ENCODE data around the gene ERC2.

Gene ERC2

GRCh38 chr3:55641964-55642363 is 826.3 kb downstream of the ERC2 start:
- DNase-seq (ENCODE audit: low spot score in 2 of 2) (no peak), ATAC-seq (ENCODE audit: low read depth) (no peak)
- Mint-ChIP-seq H3K4me1 (no peaks in the 10 kb centered on the region), H3K27ac (no peak overlapping the region), H3K4me3 (no peak overlapping the region), H3K9me3 (peaks cover 5% of the 10 kb centered on the region), H3K36me3 (no peaks in the 10 kb centered on the region), H3K27me3 (peaks cover 2% of the 10 kb centered on the region)

GRCh38 chr3:55639896-55640765 is 828.1 kb downstream of the ERC2 start:
- Mint-ChIP-seq H3K9me3 (peaks cover 5% of the 10 kb centered on the region), H3K27me3 (peaks cover 2% of the 10 kb centered on the region), H3K4me1 (no peaks in the 10 kb centered on the region), H3K4me3 (no peak overlapping the region), H3K27ac (no peak overlapping the region), H3K36me3 (no peaks in the 10 kb centered on the region)
- no peak for DNase-seq (ENCODE audit: low spot score in 2 of 2)
- no peak for ATAC-seq (ENCODE audit: low read depth)

- H3K27me3 Mint-ChIP-seq: peaks cover 2% of the 10 kb centered on the region
- H3K36me3 Mint-ChIP-seq: no peaks in the 10 kb centered on the region
- DNase-seq (ENCODE audit: low spot score in 2 of 2) (no peak), ATAC-seq (ENCODE audit: low read depth) (no peak)
- no peak overlapping the region for H3K4me3 Mint-ChIP-seq
- no peaks in the 10 kb centered on the region for H3K4me1 Mint-ChIP-seq
- no peak overlapping the region for H3K27ac Mint-ChIP-seq
- peaks cover 5% of the 10 kb centered on the region for H3K9me3 Mint-ChIP-seq
Observed at GRCh38 chr3:55639143-55639542, 829.1 kb downstream of the ERC2 start.

- Mint-ChIP-seq H3K9me3 (peaks cover 5% of the 10 kb centered on the region), H3K4me1 (no peaks in the 10 kb centered on the region), H3K27me3 (peaks cover 2% of the 10 kb centered on the region), H3K27ac (no peak overlapping the region), H3K36me3 (no peaks in the 10 kb centered on the region), H3K4me3 (no peak overlapping the region)
- no peak for ATAC-seq (ENCODE audit: low read depth)
- no peak for DNase-seq (ENCODE audit: low spot score in 2 of 2)
Observed at GRCh38 chr3:55637906-55638638, 830.2 kb downstream of the ERC2 start.

GRCh38 chr3:55636300-55637195 is 831.7 kb downstream of the ERC2 start:
- H3K36me3 Mint-ChIP-seq: no peaks in the 10 kb centered on the region
- no peaks in the 10 kb centered on the region for H3K27me3 Mint-ChIP-seq
- no peak for ATAC-seq (ENCODE audit: low read depth)
- H3K4me3 Mint-ChIP-seq: no peak overlapping the region
- DNase-seq (ENCODE audit: low spot score in 2 of 2): no peak
- H3K4me1 Mint-ChIP-seq: no peaks in the 10 kb centered on the region
- peaks cover 5% of the 10 kb centered on the region for H3K9me3 Mint-ChIP-seq
- no peak overlapping the region for H3K27ac Mint-ChIP-seq

- Mint-ChIP-seq H3K27ac (no peak overlapping the region), H3K36me3 (no peaks in the 10 kb centered on the region), H3K27me3 (no peaks in the 10 kb centered on the region), H3K9me3 (peaks cover 5% of the 10 kb centered on the region), H3K4me3 (no peak overlapping the region), H3K4me1 (no peaks in the 10 kb centered on the region)
- DNase-seq (ENCODE audit: low spot score in 2 of 2) (no peak), ATAC-seq (ENCODE audit: low read depth) (no peak)
Observed at GRCh38 chr3:55634345-55634744, 833.9 kb downstream of the ERC2 start.

GRCh38 chr3:55633333-55633732 is 834.9 kb downstream of the ERC2 start:
- DNase-seq (ENCODE audit: low spot score in 2 of 2) (no peak), ATAC-seq (ENCODE audit: low read depth) (no peak)
- no peaks in the 10 kb centered on the region for H3K4me1 Mint-ChIP-seq
- H3K9me3 Mint-ChIP-seq: no peaks in the 10 kb centered on the region
- H3K27me3 Mint-ChIP-seq: no peaks in the 10 kb centered on the region
- H3K27ac Mint-ChIP-seq: no peak overlapping the region
- no peak overlapping the region for H3K4me3 Mint-ChIP-seq
- H3K36me3 Mint-ChIP-seq: no peaks in the 10 kb centered on the region

- DNase-seq (ENCODE audit: low spot score in 2 of 2) (no peak), ATAC-seq (ENCODE audit: low read depth) (no peak)
- Mint-ChIP-seq H3K9me3 (no peaks in the 10 kb centered on the region), H3K4me3 (no peak overlapping the region), H3K36me3 (no peaks in the 10 kb centered on the region), H3K27me3 (no peaks in the 10 kb centered on the region), H3K4me1 (no peaks in the 10 kb centered on the region), H3K27ac (no peak overlapping the region)
Observed at GRCh38 chr3:55631766-55632331, 836.4 kb downstream of the ERC2 start.

- Mint-ChIP-seq H3K27ac (no peak overlapping the region), H3K4me3 (no peak overlapping the region), H3K36me3 (no peaks in the 10 kb centered on the region), H3K9me3 (no peaks in the 10 kb centered on the region), H3K4me1 (no peaks in the 10 kb centered on the region), H3K27me3 (no peaks in the 10 kb centered on the region)
- DNase-seq (ENCODE audit: low spot score in 2 of 2): no peak
- no peak for ATAC-seq (ENCODE audit: low read depth)
Observed at GRCh38 chr3:55630921-55631299, 837.4 kb downstream of the ERC2 start.

GRCh38 chr3:55630280-55630920 is 837.9 kb downstream of the ERC2 start:
- Mint-ChIP-seq H3K4me1 (no peaks in the 10 kb centered on the region), H3K27me3 (no peaks in the 10 kb centered on the region), H3K9me3 (no peaks in the 10 kb centered on the region), H3K4me3 (no peak overlapping the region), H3K27ac (no peak overlapping the region), H3K36me3 (no peaks in the 10 kb centered on the region)
- no peak for ATAC-seq (ENCODE audit: low read depth)
- no peak for DNase-seq (ENCODE audit: low spot score in 2 of 2)

- H3K9me3 Mint-ChIP-seq: no peaks in the 10 kb centered on the region
- H3K27me3 Mint-ChIP-seq: no peaks in the 10 kb centered on the region
- H3K36me3 Mint-ChIP-seq: no peaks in the 10 kb centered on the region
- H3K4me1 Mint-ChIP-seq: no peaks in the 10 kb centered on the region
- DNase-seq (ENCODE audit: low spot score in 2 of 2): no peak
- no peak overlapping the region for H3K4me3 Mint-ChIP-seq
- no peak overlapping the region for H3K27ac Mint-ChIP-seq
- ATAC-seq (ENCODE audit: low read depth): no peak
Observed at GRCh38 chr3:55629432-55629831, 838.8 kb downstream of the ERC2 start.

- H3K27ac Mint-ChIP-seq: no peak overlapping the region
- no peaks in the 10 kb centered on the region for H3K27me3 Mint-ChIP-seq
- H3K4me3 Mint-ChIP-seq: no peak overlapping the region
- no peaks in the 10 kb centered on the region for H3K36me3 Mint-ChIP-seq
- H3K4me1 Mint-ChIP-seq: no peaks in the 10 kb centered on the region
- ATAC-seq (ENCODE audit: low read depth) (no peak), DNase-seq (ENCODE audit: low spot score in 2 of 2) (no peak)
- H3K9me3 Mint-ChIP-seq: peaks cover 2% of the 10 kb centered on the region
Observed at GRCh38 chr3:55626279-55626665, 842.0 kb downstream of the ERC2 start.

GRCh38 chr3:55624238-55624637 is 844.0 kb downstream of the ERC2 start:
- Mint-ChIP-seq H3K4me3 (no peak overlapping the region), H3K9me3 (peaks cover 2% of the 10 kb centered on the region), H3K36me3 (no peaks in the 10 kb centered on the region), H3K27ac (no peak overlapping the region), H3K4me1 (no peaks in the 10 kb centered on the region), H3K27me3 (no peaks in the 10 kb centered on the region)
- ATAC-seq (ENCODE audit: low read depth) (no peak), DNase-seq (ENCODE audit: low spot score in 2 of 2) (no peak)
